SK-N-SH (cell line): Measurements from ENCODE around the gene GFPT2.

Experiments
- EP300 ChIP-seq, 2 experiments: IDR thresholded peaks; 2 replicates each; pipeline versions ENCODE4 v1.4.0 to v1.6.1; 2012; ENCODE audit warnings: borderline replicate concordance in 1 of 2, low read depth in 1 of 2, low read length in 1 of 2
- MXI1 ChIP-seq: IDR thresholded peaks from 2 replicates; pipeline ENCODE4 v1.6.1; 2012; ENCODE audit warnings: mild to moderate bottlenecking, low read depth, low read length, improper control_type of control experiment
- POLR2AphosphoS5 ChIP-seq: IDR thresholded peaks from 2 replicates; pipeline ENCODE4 v1.6.1; 2012; ENCODE audit warnings: low read depth, low read length
- RAD21 ChIP-seq: IDR thresholded peaks from 2 replicates; pipeline ENCODE4 v1.6.1; 2012; ENCODE audit warnings: mild to moderate bottlenecking, low read length
- RCOR1 ChIP-seq: fragments of 150-350 bp; IDR thresholded peaks from 2 replicates; pipeline ENCODE4 v1.6.1; 2017; ENCODE audit warnings: antibody characterized with exemption, low read length
- RFX5 ChIP-seq: IDR thresholded peaks from 2 replicates; pipeline ENCODE4 v1.6.1; 2012; ENCODE audit warnings: mild to moderate bottlenecking, improper control_type of control experiment, low read length
- RXRA ChIP-seq: IDR thresholded peaks from 2 replicates; pipeline ENCODE4 v1.4.0; 2012; ENCODE audit warnings: low read depth, mild to moderate bottlenecking, borderline replicate concordance
- SMC3 ChIP-seq: IDR thresholded peaks from 2 replicates; pipeline ENCODE4 v1.6.1; 2012; ENCODE audit warnings: low read depth, low read length, improper control_type of control experiment
- TAF1 ChIP-seq: IDR thresholded peaks from 2 replicates; pipeline ENCODE4 v1.6.1; 2012; ENCODE audit warnings: low read depth, mild to moderate bottlenecking, low read length, moderate library complexity, borderline replicate concordance
- TF ChIP-seq, protein P1 (sequence below): fragments of 200-600 bp; sonication (generic); IDR thresholded peaks from 2 replicates; pipeline ENCODE4 v1.6.1; 2017; ENCODE audit warnings: antibody characterized with exemption, mild to moderate bottlenecking, moderate library complexity
- TF ChIP-seq, protein P2 (sequence below): IDR thresholded peaks from 2 replicates; pipeline ENCODE4 v1.4.0; 2012; ENCODE audit warnings: low read depth
- TF ChIP-seq, protein P3 (sequence below): IDR thresholded peaks from 2 replicates; pipeline ENCODE4 v1.6.1; 2012; ENCODE audit warnings: mild to moderate bottlenecking, low read depth, low read length, moderate library complexity
- TF ChIP-seq, protein P4 (sequence below): fragments of 150-350 bp; IDR thresholded peaks from 2 replicates; pipeline ENCODE4 v1.6.1; 2017; ENCODE audit warnings: antibody characterized with exemption, low read length, low read depth, borderline replicate concordance

DNA sequence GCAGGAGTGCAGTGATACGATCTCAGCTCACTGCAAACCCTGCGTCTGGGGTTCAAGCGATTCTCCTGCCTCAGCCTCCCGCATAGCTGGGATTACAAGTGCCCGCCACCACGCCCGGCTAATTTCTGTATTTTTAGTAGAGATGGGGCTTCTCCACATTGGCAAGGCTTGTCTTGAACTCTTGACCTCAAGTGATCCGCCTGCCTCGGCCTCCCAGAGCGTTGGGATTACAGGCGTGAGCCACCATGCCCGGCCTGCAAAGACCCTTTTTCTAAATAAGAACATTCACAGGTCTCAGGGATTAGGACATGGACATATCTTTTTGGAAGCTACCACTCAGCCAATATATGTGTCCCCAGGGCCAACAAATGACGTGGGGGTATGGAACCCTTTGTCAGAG, 49.6 kb upstream of the GFPT2 start:
- TF ChIP-seq, protein P1, sequence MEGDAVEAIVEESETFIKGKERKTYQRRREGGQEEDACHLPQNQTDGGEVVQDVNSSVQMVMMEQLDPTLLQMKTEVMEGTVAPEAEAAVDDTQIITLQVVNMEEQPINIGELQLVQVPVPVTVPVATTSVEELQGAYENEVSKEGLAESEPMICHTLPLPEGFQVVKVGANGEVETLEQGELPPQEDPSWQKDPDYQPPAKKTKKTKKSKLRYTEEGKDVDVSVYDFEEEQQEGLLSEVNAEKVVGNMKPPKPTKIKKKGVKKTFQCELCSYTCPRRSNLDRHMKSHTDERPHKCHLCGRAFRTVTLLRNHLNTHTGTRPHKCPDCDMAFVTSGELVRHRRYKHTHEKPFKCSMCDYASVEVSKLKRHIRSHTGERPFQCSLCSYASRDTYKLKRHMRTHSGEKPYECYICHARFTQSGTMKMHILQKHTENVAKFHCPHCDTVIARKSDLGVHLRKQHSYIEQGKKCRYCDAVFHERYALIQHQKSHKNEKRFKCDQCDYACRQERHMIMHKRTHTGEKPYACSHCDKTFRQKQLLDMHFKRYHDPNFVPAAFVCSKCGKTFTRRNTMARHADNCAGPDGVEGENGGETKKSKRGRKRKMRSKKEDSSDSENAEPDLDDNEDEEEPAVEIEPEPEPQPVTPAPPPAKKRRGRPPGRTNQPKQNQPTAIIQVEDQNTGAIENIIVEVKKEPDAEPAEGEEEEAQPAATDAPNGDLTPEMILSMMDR: no peak
- TF ChIP-seq POLR2AphosphoS5 (no peak), EP300 (IDR thresholded peaks at IDR 0.05; ENCODE audit: borderline replicate concordance in 1 of 2, low read depth in 1 of 2, low read length in 1 of 2) (no peak), SMC3 (no peak), RCOR1 (no peak), MXI1 (no peak), RXRA (no peak), TAF1 (no peak), RAD21 (no peak), RFX5 (no peak)
- TF ChIP-seq, protein P2, sequence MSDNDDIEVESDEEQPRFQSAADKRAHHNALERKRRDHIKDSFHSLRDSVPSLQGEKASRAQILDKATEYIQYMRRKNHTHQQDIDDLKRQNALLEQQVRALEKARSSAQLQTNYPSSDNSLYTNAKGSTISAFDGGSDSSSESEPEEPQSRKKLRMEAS: no peak
- TF ChIP-seq, protein P3, sequence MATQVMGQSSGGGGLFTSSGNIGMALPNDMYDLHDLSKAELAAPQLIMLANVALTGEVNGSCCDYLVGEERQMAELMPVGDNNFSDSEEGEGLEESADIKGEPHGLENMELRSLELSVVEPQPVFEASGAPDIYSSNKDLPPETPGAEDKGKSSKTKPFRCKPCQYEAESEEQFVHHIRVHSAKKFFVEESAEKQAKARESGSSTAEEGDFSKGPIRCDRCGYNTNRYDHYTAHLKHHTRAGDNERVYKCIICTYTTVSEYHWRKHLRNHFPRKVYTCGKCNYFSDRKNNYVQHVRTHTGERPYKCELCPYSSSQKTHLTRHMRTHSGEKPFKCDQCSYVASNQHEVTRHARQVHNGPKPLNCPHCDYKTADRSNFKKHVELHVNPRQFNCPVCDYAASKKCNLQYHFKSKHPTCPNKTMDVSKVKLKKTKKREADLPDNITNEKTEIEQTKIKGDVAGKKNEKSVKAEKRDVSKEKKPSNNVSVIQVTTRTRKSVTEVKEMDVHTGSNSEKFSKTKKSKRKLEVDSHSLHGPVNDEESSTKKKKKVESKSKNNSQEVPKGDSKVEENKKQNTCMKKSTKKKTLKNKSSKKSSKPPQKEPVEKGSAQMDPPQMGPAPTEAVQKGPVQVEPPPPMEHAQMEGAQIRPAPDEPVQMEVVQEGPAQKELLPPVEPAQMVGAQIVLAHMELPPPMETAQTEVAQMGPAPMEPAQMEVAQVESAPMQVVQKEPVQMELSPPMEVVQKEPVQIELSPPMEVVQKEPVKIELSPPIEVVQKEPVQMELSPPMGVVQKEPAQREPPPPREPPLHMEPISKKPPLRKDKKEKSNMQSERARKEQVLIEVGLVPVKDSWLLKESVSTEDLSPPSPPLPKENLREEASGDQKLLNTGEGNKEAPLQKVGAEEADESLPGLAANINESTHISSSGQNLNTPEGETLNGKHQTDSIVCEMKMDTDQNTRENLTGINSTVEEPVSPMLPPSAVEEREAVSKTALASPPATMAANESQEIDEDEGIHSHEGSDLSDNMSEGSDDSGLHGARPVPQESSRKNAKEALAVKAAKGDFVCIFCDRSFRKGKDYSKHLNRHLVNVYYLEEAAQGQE: no peak
- TF ChIP-seq, protein P4, sequence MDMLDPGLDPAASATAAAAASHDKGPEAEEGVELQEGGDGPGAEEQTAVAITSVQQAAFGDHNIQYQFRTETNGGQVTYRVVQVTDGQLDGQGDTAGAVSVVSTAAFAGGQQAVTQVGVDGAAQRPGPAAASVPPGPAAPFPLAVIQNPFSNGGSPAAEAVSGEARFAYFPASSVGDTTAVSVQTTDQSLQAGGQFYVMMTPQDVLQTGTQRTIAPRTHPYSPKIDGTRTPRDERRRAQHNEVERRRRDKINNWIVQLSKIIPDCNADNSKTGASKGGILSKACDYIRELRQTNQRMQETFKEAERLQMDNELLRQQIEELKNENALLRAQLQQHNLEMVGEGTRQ: no peak
